GM21381 (cell line): ENCODE measurements around the gene SPSB3.
"Not testable (repeated sequence)": the region's sequence is repeated elsewhere in the genome, so short reads cannot be mapped to it uniquely, and the experiment has no call there.

Source experiments
- ATAC-seq: cut with Tn5 transposase; IDR thresholded peaks from one replicate; pipeline ENCODE4 v1.9.1; 2021; ENCODE audit warnings: mild to moderate bottlenecking, moderate library complexity; ENCODE audit not compliant: unreplicated experiment

Gene SPSB3

DNA sequence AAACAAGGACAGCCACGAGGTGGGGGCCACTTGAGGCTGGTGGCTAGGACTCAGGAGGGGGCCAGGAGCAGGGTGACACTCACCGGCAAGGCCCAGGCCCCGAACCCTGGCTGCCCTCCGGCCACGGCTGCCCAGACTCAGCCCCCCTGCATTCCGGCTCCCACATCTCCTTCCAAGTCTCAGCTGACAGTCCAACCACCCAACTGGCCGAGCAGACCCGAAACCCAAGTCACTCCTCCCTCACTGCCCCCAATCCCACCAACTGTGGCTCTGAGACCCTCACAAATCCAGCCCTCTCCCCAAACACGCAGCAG is 34.9 kb upstream of the SPSB3 start:
- ATAC-seq, result no peak

DNA sequence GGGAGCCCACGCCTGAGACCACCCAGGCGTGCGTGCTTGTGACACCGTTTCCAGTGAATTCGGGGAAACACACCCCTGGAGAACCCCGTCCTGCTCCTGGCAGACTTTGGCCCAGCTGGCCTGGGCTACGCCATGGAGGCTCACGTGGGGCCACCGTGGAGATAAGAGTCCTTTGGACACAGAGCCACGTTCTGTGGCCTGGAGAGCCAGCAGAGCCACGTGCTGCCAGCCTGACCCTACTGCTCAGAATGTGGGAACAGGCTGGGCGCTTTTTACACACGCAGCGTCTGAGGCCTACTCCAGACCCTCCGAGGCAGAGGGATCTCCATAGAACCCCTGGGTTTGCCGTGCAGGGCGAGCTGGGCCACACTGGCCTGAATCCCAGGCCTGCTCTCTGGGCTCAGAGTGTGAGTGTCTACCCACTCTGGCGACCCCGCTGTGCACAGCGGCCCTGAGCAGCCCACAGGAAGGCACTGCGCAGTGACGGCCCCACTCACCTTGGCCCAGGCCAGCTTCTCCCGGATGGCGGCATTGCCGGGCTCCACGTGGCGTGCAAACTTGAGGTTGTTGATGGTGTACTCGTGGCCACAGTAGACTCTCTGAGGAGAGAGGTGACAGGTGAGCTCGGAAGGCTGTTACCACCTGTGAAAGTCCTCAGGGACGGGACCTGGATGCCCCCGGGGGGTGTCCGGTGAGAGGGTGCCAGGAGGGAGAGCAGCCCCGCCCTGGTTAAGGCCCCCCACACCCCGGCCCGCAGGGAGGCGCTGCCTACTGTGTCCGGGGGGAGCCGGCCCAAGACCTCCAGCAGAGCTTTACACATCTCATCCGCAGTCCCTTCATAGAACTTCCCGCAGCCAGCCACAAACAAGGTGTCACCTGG is 34.3 kb upstream of the SPSB3 start:
- no peak for ATAC-seq

DNA sequence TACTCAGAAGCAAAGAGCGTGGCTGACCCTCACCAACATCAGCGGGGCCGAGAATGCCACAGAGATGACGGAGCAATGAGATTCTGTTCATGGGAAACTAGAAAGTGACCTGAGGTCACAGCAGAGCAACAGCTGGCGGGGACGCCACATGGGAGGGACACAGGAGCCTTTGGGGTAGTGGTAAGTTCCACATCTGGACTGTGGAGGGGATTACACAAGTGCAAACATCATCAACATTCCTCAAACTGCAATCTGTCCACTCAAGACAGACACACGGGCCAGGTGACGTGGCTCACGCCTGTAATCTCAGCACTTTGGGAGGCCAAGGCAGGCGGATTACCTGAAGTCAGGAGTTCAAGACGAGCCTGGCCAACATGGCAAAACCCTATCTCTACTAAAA is 33.1 kb upstream of the SPSB3 start:
- ATAC-seq, result no peak

DNA sequence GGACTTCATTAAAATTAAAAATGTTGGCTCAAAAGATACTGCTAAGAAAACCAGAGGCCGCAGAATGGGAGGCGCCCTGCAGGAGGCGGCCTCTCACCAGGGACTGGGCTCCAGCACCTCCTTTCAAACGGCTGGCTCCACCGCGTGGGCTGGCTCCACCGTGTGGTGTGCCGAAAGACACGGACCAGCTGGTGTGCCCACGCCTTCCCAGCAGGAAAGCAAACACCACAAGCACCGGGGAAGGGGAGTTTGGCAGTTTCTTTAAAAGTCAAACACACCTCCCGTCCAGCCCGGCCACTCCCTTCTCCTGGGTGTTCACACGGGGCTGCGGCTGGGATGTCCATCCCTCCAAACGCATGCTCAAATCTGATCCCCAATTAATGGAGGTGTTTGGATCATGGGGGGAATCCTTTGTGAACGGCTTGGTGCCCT is 30.4 kb upstream of the SPSB3 start:
- ATAC-seq, result no peak

DNA sequence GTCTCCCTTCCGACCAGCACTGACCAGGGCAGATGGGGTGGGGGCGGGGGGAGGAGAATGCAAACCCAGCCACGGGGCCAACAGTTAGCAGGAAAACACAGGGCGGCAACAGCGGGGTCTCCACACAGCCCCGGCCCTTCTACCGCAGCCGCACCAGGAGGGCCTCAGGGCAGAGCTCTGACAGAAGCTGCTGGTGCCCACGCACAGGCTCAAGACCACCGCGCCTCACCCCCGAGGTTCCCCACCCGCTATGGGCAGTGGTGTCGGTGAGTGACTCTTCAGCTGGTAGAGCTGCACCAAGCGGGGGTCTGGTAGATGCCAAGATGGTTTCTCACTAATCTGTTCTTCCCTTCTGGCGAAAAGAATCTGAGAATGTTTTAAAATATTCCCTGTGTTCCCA is 28.2 kb upstream of the SPSB3 start:
- no peak for ATAC-seq

DNA sequence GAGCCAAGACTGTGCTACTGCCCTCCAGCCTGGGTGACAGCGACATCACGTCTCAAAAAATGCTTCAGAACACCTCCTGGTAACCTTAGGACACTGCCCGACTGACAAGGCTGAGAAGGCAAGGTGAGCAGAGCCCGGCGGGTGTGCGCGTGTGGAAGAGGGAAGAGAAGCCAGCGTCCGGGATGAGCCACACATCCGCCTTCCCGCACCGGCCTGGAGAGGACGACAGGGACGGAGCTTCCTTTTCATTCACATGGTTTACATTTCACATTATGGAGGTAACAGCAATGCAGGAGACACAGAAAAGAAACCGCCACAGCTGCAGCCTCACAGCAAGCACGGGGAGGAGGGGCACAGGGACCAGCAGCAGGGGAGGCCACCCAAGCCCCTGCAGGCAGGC is 27.7 kb upstream of the SPSB3 start:
- no peak for ATAC-seq

DNA sequence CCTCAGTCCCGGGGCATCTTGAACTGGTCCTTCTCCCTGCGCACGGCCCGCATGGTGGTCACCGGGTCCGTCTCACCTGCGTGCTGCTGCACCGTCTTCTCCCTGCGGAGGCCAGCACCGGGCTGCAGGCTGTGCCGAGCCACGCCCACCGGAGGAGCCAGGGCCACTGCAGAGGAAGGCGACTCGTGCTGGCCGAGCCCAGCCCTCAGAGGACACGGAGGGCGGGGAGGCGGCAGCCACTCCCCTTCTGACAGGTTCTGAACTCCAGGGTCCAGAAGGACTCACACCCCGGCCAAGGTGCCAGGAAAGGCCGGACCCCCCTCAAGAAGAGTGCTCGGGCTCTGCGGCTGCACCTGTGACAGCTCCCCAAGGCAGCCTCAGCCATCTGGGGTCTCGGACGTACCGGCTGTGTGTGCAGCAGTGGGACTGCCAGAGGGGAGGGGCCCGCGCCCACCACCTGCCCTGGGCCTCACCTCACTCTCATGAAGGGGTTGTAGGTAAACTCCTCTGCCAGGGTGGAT is 27.0 kb upstream of the SPSB3 start:
- no peak for ATAC-seq

DNA sequence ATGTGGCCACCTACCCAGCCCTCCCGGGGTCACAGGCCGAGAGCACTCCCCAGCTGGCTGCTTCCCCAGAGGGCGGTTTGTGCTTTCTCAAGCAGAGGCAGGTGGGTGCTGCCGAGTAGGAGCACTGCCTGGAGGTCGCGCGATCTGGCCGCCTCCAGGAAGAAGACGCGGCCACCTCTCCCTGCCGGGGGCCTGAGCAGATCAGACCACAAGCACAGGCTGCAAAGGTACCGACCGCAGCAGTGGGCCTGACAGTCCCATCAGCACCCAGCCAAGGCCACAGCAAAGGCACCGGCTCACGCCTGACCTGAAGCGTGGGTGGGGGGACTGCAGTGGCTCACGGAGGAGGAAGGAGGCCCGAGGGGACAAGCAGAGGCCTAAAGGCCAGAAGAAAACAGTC is 26.3 kb upstream of the SPSB3 start:
- no peak for ATAC-seq

DNA sequence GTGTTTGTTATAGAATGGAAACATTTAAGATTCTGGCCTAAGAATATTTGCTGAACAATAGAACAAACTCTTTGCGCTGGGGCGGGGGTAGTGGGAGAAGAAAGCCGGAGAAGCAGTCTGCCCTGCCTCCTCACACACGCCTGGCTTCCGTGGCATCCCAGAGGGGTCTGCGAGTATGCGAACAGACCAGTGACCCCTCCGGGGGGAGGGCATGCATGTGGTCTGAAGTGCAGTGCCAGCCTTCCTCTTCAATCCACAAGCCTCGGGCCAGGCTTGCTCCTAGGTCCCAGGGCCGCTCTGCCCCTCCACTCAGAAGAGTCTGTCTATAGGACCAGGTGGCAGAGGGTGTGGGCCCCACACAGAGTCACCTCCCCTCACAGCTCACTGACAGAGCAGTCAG is 25.3 kb upstream of the SPSB3 start:
- no peak for ATAC-seq

DNA sequence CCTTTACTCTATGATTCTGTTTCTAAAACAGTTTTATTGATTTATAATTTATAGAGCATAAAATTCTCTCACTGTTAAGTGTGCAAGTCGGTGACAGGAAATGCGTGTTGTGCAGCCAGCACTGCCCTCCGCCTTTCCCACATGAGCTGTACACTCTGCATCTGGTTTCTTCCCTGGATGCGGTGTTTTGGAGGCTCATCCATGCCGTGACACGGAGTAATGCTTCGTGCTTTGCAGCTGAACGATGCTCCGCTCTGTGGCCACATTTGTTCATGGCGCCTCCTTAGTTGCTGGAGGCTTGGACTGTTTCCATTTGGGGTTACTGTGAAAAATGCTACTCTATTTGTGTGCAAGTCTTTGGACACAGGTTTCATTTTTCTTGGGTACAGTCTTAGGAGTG is 18.3 kb upstream of the SPSB3 start:
- no peak for ATAC-seq

DNA sequence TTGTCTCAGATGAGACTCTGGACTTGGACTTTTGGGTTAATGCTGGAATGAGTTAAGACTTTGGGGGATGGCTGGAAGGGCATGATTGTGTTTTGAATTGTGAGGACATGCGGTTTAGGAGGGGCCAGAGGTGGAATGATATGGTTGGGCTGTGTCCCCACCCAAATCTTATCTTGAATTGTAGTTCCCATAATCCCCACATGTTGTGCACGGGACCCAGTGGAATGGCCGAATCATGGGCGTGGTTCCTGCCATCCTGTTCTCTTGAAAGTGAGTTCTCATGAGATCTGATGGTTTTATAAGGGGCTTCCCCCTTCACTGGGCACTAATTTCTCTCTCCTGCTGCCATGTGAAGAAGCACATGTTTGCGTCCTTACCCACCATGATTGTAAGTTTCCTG is 16.9 kb upstream of the SPSB3 start:
- not testable (repeated sequence) for ATAC-seq

DNA sequence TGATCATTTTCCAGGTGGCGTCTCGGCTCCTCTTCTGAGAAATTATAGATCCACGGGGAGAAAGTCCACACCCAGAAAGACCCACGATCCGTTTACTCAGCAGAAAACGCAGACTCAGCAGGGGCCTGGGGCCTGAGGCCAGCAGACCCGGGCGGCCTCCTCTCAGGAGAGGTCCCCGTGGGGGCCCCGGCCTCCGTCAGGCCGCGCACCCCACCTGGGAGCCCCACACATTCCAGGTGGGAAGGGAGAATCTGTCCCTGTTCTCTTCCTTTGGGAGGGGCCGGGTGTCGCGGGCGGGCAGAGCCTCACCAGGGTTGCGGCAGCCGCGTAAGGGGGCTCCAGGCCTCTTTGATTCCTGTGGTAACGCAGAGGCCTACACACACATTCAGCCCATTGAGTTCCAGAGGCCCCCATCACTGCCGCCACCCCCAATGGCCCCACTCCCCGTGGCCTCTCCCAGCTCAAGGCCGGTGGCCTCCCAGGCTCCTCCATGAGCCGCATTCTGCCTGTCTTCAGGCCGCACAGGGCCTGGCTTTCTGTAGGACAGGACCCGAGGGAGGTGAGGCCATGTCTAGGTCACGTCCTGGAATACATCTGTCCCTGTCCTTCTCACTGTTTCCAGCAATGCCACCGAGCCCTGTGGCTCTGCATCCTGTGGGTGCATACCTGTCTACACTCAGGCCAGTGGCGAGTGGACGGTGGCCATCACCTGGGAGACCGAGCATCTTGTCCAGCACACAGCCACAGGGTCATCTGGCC is 12.7 kb upstream of the SPSB3 start:
- no peak for ATAC-seq

DNA sequence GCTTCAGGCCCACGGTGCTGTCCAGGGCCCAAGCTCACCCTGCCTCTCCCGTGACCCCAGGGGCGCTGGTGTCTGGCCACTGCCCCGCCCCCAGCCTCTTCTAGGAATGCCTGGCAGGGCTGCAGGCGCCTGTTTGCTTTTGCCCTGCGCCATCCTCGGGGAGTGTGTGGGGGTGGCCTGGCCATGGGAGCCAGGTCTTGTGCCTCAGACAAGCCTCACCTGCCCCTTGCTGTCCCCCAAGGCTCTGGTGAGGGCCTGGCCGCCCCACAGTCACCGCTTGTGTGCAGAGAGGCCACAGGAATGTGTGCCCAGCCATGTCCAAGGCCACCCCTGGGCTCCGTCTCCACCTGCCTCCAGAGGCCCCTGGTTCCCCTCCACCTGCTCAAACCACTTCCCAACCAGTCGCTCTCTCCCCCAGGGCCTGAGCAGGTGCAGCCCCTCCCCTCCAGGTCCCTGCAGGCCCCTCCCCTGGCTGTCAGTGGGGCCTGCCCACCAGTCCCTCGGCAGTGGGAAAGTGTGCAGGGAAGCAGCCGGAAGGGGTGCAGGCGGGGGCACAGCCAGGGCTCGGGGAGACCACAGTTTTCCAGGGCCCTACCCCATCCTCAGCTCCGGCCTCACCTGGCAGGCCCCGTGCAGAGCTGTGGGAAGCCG is 12.0 kb upstream of the SPSB3 start:
- no peak for ATAC-seq

DNA sequence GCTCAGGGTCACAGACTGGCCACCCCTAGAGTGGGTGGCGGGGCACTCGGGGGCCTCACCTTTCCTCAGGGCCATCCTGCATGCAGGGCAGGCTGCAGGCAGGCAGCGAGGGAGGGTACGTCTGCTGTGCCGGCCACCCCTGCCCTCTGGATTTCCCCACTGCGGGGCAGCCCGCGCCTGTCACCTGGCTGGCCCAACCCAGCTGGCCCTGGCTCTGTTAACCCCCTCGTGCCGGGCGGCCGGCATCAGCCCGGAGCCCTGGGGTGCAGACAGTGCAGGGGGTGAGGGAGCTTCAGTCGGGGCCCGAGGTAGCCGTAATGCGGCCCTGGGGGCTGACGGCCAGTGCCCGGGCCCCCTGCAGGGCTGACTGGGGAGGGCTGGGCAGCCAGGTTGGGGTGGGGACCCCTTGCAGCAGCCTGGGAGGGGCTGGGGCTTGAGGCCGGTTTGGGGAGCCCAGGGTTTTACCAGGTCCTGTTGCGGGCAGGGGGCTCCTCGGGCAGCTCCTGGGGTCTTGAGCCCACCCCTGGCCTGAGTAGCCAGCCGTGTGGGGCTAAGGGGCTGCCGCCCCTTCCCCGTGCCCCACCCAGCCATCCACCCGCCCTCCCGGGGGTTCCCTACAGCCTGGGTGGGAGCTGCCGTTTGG is 11.3 kb upstream of the SPSB3 start, which contains the start of gene IGFALS:
Gene IGFALS (minus strand): TSS at position 128 of the 643 bp plus-strand sequence. CDS start 53 bp downstream, at position 75.
- ATAC-seq, result no peak

DNA sequence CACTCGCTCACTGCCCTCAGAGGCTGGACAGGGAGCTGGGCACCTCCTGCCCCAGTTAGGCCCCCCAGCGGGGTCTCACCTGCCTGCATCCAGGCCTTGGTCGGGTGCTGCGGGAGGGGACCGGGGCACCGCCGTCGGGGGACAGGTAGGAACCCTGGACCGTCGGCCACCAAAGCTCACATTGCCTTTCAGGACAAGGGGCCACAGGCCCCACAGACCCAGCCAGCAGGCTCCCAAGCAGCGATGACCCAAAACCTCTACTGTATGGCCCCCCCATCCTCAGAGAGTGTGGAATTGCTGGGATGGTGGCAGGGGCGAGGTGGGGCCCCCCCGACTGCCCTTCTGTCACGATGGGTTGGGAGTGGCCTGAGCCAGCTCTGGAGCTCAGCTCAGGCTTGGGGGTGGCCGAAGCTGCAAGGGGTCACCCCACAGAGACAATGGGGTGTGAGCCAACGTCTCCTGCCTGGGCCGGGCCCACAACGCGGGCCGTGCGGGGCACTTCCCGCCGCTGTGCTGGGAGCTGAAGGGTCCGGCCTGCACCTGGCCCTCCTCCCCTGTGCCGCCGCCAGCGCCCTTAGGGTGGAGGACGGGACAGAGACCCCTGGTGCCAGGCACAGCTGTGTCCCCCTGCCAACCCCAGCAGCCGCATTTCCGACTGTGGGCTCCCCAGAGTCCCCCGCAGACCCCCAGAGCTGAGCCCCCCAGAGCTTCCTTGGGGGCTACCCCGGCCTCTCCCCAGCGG is 10.6 kb upstream of the SPSB3 start:
- no peak for ATAC-seq

DNA sequence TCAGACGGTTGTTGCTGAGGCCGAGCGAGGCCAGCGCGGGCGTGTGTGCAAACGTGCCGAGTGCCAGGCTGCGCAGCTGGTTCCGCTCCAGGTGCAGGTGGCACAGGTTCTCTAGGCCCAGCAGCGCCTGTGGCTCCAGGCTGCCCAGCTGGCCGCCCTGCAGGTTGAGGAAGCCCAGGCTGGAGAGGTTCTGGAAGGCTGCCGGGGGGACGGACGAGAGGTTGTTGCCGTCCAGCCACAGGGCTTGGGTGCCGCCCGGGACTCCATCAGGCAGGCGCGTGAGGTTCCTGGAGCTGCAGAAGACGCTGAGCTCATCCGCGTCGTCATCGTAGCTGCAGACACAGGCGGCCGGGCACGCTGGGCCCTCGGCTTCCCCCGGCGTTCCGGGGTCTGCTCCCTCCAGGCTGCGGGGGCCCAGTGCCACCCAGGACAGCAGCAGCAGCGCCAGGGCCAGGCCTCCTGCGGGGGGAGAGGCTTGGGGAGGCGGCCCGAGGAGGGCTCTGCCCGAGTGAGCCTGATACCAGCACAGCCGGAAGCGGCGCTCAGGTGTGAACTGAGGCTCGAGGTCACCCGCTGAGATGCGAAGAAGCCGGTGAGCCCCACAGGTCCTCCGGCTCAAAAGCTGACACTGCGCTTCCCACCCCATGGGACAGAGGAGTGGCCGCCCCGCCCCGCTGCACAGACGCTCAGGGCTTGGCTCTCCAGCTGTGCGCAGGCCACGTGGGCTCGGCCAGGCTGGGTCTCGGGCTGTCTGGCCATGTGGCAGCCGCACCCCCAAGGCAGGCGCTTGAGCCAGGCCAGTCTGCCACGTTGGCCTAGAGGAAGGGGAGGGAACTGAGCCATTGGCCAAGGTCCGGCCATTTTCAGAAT is 9.8 kb upstream of the SPSB3 start:
- no peak for ATAC-seq

DNA sequence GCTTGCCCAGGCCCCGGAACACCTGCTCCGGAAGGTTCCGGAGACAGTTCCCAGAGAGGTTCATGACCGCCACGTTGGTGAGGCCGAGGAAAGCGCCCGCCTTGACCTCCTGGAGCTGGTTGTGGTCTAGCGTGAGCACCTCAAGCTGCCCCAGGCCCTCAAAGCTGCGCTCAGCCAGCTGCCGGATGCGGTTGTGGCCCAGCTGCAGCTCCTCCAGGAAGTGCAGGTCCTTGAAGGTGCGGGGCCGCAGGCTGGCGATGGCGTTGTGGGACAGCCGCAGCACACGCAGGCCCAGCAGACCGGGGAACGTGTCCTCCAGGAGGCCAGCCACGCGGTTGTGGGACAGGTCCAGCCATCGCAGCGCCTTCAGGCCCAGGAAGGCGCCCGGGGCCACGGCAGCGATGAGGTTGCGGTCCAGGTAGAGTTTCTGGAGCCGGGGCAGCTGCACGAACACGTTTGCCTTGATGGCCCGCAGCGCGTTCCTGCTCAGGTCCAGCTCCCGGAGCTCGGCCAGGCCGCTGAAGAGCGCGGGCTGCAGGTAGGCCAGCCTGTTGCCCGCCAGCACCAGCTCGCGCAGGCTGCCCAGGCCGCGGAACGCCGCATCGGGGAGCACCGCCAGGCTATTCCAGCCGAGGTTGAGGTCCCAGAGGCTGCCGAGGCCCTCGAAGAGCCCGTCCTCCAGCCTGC is 9.0 kb upstream of the SPSB3 start:
- no peak for ATAC-seq

DNA sequence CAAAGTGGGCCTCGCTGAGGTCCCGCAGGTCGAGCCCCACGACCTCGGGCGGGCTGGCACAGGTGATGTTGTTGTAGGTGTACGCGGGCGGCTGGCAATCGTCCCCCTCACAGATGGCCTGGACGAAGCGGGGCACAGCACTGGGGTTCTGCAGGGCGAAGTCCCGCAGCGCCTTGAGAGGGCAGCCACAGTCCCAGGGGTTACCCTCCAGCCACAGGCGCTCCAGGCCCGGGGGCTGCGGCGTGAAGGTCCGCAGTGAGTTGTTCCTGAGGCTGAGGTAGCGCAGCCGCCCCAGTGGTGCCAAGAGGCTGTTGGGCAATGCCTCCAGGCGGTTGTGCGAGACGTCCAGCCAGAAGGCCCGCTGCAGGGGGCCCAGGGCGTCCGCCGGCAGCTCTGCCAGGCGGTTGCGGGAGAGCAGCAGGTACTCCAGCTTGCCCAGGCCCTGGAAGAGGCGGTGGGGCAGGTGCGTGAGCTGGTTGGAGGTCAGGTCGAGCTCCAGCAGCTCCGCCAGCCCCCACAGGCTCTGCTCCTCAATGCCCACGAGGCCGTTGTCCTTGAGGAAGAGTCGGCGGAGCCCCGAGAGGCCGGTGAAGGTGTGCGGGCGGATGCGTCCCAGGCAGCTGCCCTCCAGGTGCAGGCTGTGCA is 8.4 kb upstream of the SPSB3 start:
- no peak for ATAC-seq
